WERI-Rb-1 (cell line): ENCODE measurements around the gene RIMS1.
A peak's percentile ranks its signal among the peaks of the same experiment; 100 is the strongest.

Experiments
- DNase-seq: peaks from one replicate; pipeline ENCODE4 v3.0.0-alpha.2; 2020
- H3K27ac ChIP-seq: fragments of 250-450 bp; sonication (Bioruptor Pico); 2 replicates; pipeline ENCODE4 v1.5.1; 2020; ENCODE audit warnings: mild to moderate bottlenecking, moderate library complexity
- H3K27me3 ChIP-seq: fragments of 250-450 bp; sonication (Bioruptor Pico); 2 replicates; pipeline ENCODE4 v1.5.1; 2021; ENCODE audit warnings: mild to moderate bottlenecking, low read depth, moderate library complexity; ENCODE audit not compliant: insufficient read depth, severe bottlenecking
- H3K36me3 ChIP-seq: fragments of 250-450 bp; sonication (Bioruptor Pico); 2 replicates; pipeline ENCODE4 v1.5.1; 2020; ENCODE audit warnings: mild to moderate bottlenecking, moderate library complexity
- H3K4me3 ChIP-seq: 2 replicates; pipeline ENCODE4 v1.5.1; 2011; ENCODE audit warnings: low read depth, mild to moderate bottlenecking, control low read depth, low read length
- H3K9me3 ChIP-seq: fragments of 250-450 bp; sonication (Bioruptor Pico); 2 replicates; pipeline ENCODE4 v1.5.1; 2021; ENCODE audit warnings: mild to moderate bottlenecking, moderate library complexity; ENCODE audit not compliant: severe bottlenecking
- CTCF ChIP-seq: IDR thresholded peaks from 2 replicates; pipeline ENCODE4 v1.5.1; 2011; ENCODE audit warnings: low read depth, mild to moderate bottlenecking, control low read depth, inconsistent platforms, low read length

The RIMS1 gene

GRCh38 chr6:71887006-71887743 lies 825 bp downstream of the RIMS1 start:
- Histone ChIP-seq H3K27me3 (peaks cover 31% of the 10 kb centered on the region), H3K36me3 (no peaks in the 10 kb centered on the region), H3K9me3 (no peaks in the 10 kb centered on the region), H3K4me3 (peak overlapping the region; percentile 48), H3K27ac (no peak overlapping the region)
- no peak for DNase-seq
- TF ChIP-seq CTCF, result no peak

- Histone ChIP-seq H3K9me3 (no peaks in the 10 kb centered on the region), H3K4me3 (no peak overlapping the region)
Observed at GRCh38 chr6:71887744-71888230, 1.4 kb downstream of the RIMS1 start.

GRCh38 chr6:71888756-71889340 lies 2.5 kb downstream of the RIMS1 start:
- H3K4me3 ChIP-seq, result no peak overlapping the region
- no peaks in the 10 kb centered on the region for H3K36me3 ChIP-seq
- 0 out of 2 replicates have a peak, but pooled peaks have one; percentile 5 for TF ChIP-seq CTCF
- no peaks in the 10 kb centered on the region for H3K9me3 ChIP-seq
- peak; percentile 13 for DNase-seq
- no peak overlapping the region for H3K27ac ChIP-seq
- peaks cover 31% of the 10 kb centered on the region for H3K27me3 ChIP-seq

More at GRCh38 chr6:71887744-71888230, 1.4 kb downstream of the RIMS1 start:
- no peaks in the 10 kb centered on the region for H3K36me3 ChIP-seq
- peaks cover 31% of the 10 kb centered on the region for H3K27me3 ChIP-seq
- DNase-seq, result no peak
- TF ChIP-seq CTCF, result no peak
- no peak overlapping the region for H3K27ac ChIP-seq

GRCh38 chr6:71889366-71889765 lies 3.0 kb downstream of the RIMS1 start:
- H3K9me3 ChIP-seq, result no peaks in the 10 kb centered on the region
- no peaks in the 10 kb centered on the region for H3K36me3 ChIP-seq
- TF ChIP-seq CTCF, result no peak
- DNase-seq, result no peak
- no peak overlapping the region for H3K4me3 ChIP-seq
- H3K27me3 ChIP-seq, result peaks cover 30% of the 10 kb centered on the region
- H3K27ac ChIP-seq, result no peak overlapping the region

- no peak for DNase-seq
- Histone ChIP-seq H3K27me3 (peaks cover 10% of the 10 kb centered on the region), H3K27ac (no peak overlapping the region), H3K36me3 (no peaks in the 10 kb centered on the region), H3K4me3 (no peak overlapping the region), H3K9me3 (no peaks in the 10 kb centered on the region)
- TF ChIP-seq CTCF, result no peak
Observed at GRCh38 chr6:71892641-71893040, 6.3 kb downstream of the RIMS1 start.
